Hippocampal formation (tissue), 2 donors: ENCODE results near the gene XPNPEP1.

Source experiments
- DNase-seq, 2 donors: peaks; one replicate each; lab custom pipeline; 2025; lab: John Stamatoyannopoulos, UW

Gene XPNPEP1

GRCh38 chr10:109863775-109864174 lies 59.5 kb downstream of the XPNPEP1 start:
- no peak for DNase-seq

GRCh38 chr10:109862738-109863137 lies 60.6 kb downstream of the XPNPEP1 start:
- DNase-seq: no peak

- DNase-seq: peak in 1 of 2 donors; percentile 8
These were observed 61.3 kb downstream of the XPNPEP1 start for GRCh38 chr10:109862041-109862440.

- no peak for DNase-seq
These were observed 62.2 kb downstream of the XPNPEP1 start for GRCh38 chr10:109861081-109861480.

- no peak for DNase-seq
These were observed 64.1 kb downstream of the XPNPEP1 start for GRCh38 chr10:109859221-109859620.

- DNase-seq: no peak
These were observed 67.6 kb downstream of the XPNPEP1 start for GRCh38 chr10:109855746-109856145.

GRCh38 chr10:109853921-109854320 lies 69.4 kb downstream of the XPNPEP1 start:
- DNase-seq: no peak

GRCh38 chr10:109852475-109853037 lies 70.8 kb downstream of the XPNPEP1 start:
- peak; percentile 54 to 64 for DNase-seq

- no peak for DNase-seq
These were observed 71.5 kb downstream of the XPNPEP1 start for GRCh38 chr10:109851616-109852474.

- no peak for DNase-seq
These were observed 76.5 kb downstream of the XPNPEP1 start for GRCh38 chr10:109846832-109847231.

- no peak for DNase-seq
These were observed 78.0 kb downstream of the XPNPEP1 start for GRCh38 chr10:109845308-109845707.

GRCh38 chr10:109838592-109839244 lies 84.6 kb downstream of the XPNPEP1 start:
- DNase-seq: no peak

- no peak for DNase-seq
These were observed 85.9 kb downstream of the XPNPEP1 start for GRCh38 chr10:109837384-109837783.

GRCh38 chr10:109835257-109835656 lies 88.1 kb downstream of the XPNPEP1 start:
- DNase-seq: no peak

GRCh38 chr10:109831846-109832245 lies 91.5 kb downstream of the XPNPEP1 start:
- DNase-seq: no peak

GRCh38 chr10:109824206-109824605 lies 99.1 kb downstream of the XPNPEP1 start:
- DNase-seq: no peak

GRCh38 chr10:109823196-109823595 lies 100.1 kb downstream of the XPNPEP1 start:
- no peak for DNase-seq

- DNase-seq: no peak
These were observed 101.6 kb downstream of the XPNPEP1 start for GRCh38 chr10:109821672-109822071.

GRCh38 chr10:109820620-109821405 lies 102.5 kb downstream of the XPNPEP1 start:
- DNase-seq: no peak

- no peak for DNase-seq
These were observed 103.5 kb downstream of the XPNPEP1 start for GRCh38 chr10:109819807-109820206.
